Spleen (tissue), 11 donors: ENCODE measurements around the gene FAHD1. TPM values are rescaled to one million over a fixed set of nuclear protein-coding genes. Genes with fewer than 3 reads are reported as not detected.
A peak's percentile ranks its signal among the peaks of the same experiment; 100 is the strongest.

ENCODE experiments used
- DNase-seq: peaks from one replicate; pipeline ENCODE4 v3.0.0-alpha.2; 2020
- H3K27ac ChIP-seq, 8 donors: fragments of 200-600 bp; sonication (generic) in 7 of 8; 1 replicate in 4 of 8; 2 replicates in 4 of 8; pipeline versions ENCODE4 v1.5.0 to v1.8.0; 2016 to 2021; ENCODE audit warnings: inconsistent platforms in 4 of 8, mild to moderate bottlenecking in 4 of 8, moderate library complexity in 1 of 8
- H3K27me3 ChIP-seq, 7 donors: fragments of 200-600 bp; sonication (generic) in 6 of 7; replicated peaks in 1 of 7; 1 replicate in 4 of 7; 2 replicates in 3 of 7; pipeline versions ENCODE4 v1.5.0 to v1.8.0; 2016 to 2021; ENCODE audit warnings: inconsistent platforms in 3 of 7, mild to moderate bottlenecking in 1 of 7
- H3K36me3 ChIP-seq, 6 donors: fragments of 200-600 bp; sonication (generic) in 5 of 6; 1 replicate in 4 of 6; 2 replicates in 2 of 6; pipeline versions ENCODE4 v1.5.0 to v1.8.0; 2016 to 2021; ENCODE audit warnings: inconsistent platforms in 2 of 6
- H3K4me1 ChIP-seq, 6 donors: fragments of 200-600 bp; sonication (generic) in 5 of 6; 1 replicate in 3 of 6; 2 replicates in 3 of 6; pipeline versions ENCODE4 v1.5.0 to v1.8.0; 2016 to 2021; ENCODE audit warnings: inconsistent platforms in 3 of 6
- H3K4me3 ChIP-seq, 8 donors: fragments of 200-600 bp; sonication (generic) in 7 of 8; 1 replicate in 4 of 8; 2 replicates in 4 of 8; pipeline versions ENCODE4 v1.5.0 to v1.8.0; 2016 to 2021; ENCODE audit warnings: inconsistent platforms in 4 of 8, mild to moderate bottlenecking in 4 of 8, moderate library complexity in 2 of 8
- H3K9me3 ChIP-seq, 8 donors: fragments of 200-600 bp; sonication (generic) in 7 of 8; 1 replicate in 4 of 8; 2 replicates in 4 of 8; pipeline versions ENCODE4 v1.5.0 to v1.8.0; 2016 to 2021; ENCODE audit warnings: inconsistent platforms in 4 of 8
- POLR2A ChIP-seq, 3 donors: fragments of 450-650 bp; IDR thresholded peaks; one replicate each; pipeline ENCODE4 v1.5.1; 2017; ENCODE audit warnings: antibody characterized with exemption in 3 of 3, mild to moderate bottlenecking in 1 of 3
- POLR2AphosphoS5 ChIP-seq, 3 donors: sonication (generic); formaldehyde crosslinking; IDR thresholded peaks; one replicate each; pipeline ENCODE4 v1.5.1; 2017; ENCODE audit warnings: antibody characterized with exemption in 3 of 3
- WGBS, 5 donors: extraction: QIAGEN DNeasy Blood & Tissue Kit in 3 of 5; methylation state at CpG; one replicate each; pipeline versions ENCODE4 v1.1.5 to v1.1.7; 2013 to 2018; 5-methylcytosine and 5-hydroxymethylcytosine counted together
- intact Hi-C: fragments of 100-400 bp; cut with DNase I; formaldehyde crosslinking; loops from one replicate; pipeline ENCODE4 v1.15.0; 2023; ENCODE audit warnings: low total_unique reads
- polyA plus RNA-seq, 3 donors: library from polyadenylated mRNA; stranded (reverse); fragments of 200-250 nt; gene quantifications; one replicate each; pipeline ENCODE4 v1.2.1, GENCODE V29; 2013
- total RNA-seq, 7 donors: library from RNA; depleted of rRNA in 3 of 7; stranded (reverse); fragments of >200 nt in 3 of 7; fragmentation: NEBNext Ultra II Directional in 4 of 7; extraction: Animal tissue kit (Norgen Biotek cat#: 25700) in 4 of 7; gene quantifications; one replicate each; pipeline versions ENCODE4 v1.1.0 to v1.2.1, GENCODE V29; 2016 to 2021
- TF ChIP-seq, protein P1 (sequence below), 11 experiments: fragments of 200-600 bp in 7 of 11; fragments of 450-650 bp in 4 of 11; sonication (generic) in 4 of 11; IDR thresholded peaks in 8 of 11; conservative IDR thresholded peaks in 3 of 11; 1 replicate in 7 of 11; 2 replicates in 4 of 11; pipeline versions ENCODE4 v1.4.0 to v1.8.0; 2016 to 2021; ENCODE audit warnings: antibody characterized with exemption in 11 of 11, inconsistent platforms in 4 of 11, mild to moderate bottlenecking in 1 of 11
- donor health status: healthy with polysubstance abuse.
- donor health status: DM: no; HTN: no; CAD: no; lungs with moderate emphysema.
- donor health status: DM: no; HTN: no; CAD: no.
- donor health status: Bipolar disorder and iron deficiency.
- donor health status: healthy.
- donor health status: DM: no; HTN: no; CAD: no.
- donor health status: DM: yes; HTN: yes; CAD: no.

The FAHD1 gene
- total and polyA plus RNA-seq, 10 donors, result 9.5 to 34.9 (median 16.6) TPM

DNA sequence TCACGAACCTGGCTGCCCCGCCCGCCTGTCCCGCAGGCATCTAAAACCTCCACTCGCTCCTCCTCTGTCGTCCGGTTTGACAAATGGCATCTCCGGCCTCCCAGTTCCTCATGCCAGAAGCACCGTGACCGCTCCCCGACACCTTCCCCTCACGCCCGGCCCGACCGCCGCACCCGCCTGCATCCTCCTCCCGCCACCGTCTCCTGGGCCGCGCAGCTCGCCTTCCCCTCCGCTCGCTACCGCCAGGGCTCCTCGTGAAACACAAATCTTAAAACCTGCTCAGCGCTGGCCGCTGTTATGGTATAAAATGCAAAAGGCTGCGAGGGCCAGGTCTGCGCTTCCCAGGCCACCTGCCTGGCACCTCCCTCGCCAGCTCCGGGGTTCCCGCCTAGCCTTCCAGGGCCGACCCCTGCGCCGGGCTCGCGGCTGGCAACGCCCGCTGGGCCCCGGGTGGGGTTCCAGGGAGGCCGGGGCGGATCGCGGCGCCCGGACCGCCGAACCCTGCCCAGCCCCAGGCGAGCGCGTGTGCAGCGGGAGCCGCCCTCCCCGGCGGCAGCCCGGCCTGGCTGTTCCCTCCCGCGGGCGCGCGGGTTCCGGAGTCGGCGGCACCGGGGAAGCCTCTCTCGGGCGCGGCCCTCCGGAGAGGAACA, 45.1 kb upstream of the FAHD1 start:
- TF ChIP-seq POLR2A (IDR thresholded peaks at IDR 0.05), result no peak
- TF ChIP-seq, protein P1, sequence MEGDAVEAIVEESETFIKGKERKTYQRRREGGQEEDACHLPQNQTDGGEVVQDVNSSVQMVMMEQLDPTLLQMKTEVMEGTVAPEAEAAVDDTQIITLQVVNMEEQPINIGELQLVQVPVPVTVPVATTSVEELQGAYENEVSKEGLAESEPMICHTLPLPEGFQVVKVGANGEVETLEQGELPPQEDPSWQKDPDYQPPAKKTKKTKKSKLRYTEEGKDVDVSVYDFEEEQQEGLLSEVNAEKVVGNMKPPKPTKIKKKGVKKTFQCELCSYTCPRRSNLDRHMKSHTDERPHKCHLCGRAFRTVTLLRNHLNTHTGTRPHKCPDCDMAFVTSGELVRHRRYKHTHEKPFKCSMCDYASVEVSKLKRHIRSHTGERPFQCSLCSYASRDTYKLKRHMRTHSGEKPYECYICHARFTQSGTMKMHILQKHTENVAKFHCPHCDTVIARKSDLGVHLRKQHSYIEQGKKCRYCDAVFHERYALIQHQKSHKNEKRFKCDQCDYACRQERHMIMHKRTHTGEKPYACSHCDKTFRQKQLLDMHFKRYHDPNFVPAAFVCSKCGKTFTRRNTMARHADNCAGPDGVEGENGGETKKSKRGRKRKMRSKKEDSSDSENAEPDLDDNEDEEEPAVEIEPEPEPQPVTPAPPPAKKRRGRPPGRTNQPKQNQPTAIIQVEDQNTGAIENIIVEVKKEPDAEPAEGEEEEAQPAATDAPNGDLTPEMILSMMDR (IDR thresholded peaks at IDR 0.05 in 8 of 11, conservative IDR thresholded peaks at IDR 0.05 in 3 of 11), result peak in 1 of 11 experiments; percentile 21
- TF ChIP-seq POLR2AphosphoS5 (IDR thresholded peaks at IDR 0.05), result peak; percentile 0 to 55 (median 35)
- Histone ChIP-seq H3K4me1 (peaks cover 22 to 88% (median 50%) of the 10 kb centered on the region in 6 donors), H3K27ac (peak overlapping the region; percentile 69 to 97 (median 94)), H3K36me3 (peaks cover 0 to 66% (median 33%) of the 10 kb centered on the region in 6 donors), H3K27me3 (no peaks in the 10 kb centered on the region), H3K4me3 (peak overlapping the region; percentile 86 to 100 (median 94)), H3K9me3 (no peaks in the 10 kb centered on the region)
- WGBS, 5 donors, result 0 to 2% (median 1%) methylated on average over 30 to 70 of the region's 70 CpGs
- intact Hi-C loops, result no loop called here
- DNase-seq, result peak; percentile 89

DNA sequence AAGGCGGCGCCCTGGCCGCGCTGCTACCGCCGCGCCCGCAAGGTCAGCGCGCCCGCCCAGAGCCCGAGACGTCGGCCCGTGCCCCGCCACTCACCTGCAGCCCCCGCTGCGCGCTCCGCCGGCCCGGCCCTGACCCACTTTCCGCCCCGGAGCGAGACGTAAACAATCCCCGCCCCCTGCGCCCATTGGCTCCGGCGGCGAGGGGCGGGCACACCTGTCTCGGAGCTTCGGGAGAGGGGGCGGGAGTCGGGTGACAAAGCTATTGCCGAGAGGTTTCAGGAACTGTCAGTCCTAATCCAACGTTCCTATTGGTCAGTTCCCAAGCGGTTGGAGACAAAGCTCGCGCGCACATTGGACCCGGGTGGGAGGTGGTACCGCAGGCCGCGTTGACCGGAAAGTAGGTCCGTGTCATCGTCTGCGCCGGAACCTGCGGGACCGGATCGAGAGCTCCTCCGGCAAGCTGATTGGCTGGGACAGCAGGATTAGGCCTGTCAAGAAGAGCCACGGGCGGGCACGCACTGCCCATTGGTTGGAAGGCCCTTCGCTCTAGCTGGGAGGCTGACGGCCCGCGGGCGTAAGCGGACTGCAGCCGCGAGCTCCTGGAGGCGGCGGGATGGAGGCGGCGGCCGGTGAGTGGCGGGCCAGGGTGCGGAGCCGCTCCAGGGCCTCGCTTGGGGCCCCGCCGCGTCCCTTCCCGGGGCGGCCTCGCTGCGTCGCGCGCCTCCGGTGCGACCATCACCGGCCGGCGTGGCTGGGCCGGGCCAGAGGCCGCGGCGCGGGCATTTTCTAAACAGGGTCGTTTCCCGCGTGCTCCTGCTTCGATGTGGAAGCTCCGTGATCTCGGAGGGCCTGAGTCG, 44.4 kb upstream of the FAHD1 start, which contains the start of the genes NUBP2 and SPSB3:
Gene NUBP2 (plus strand): TSS at position 553 of the 857 bp plus-strand sequence. CDS start 61 bp downstream, at position 614.
Gene SPSB3 (minus strand): TSS at position 164 of the 857 bp plus-strand sequence. CDS start 1,088 bp downstream, outside the sequence.
- no peaks in the 10 kb centered on the region for H3K27me3 ChIP-seq
- peaks cover 0 to 66% (median 33%) of the 10 kb centered on the region in 6 donors for H3K36me3 ChIP-seq
- 0 to 1% (median 0%) methylated on average over 31 to 102 of the region's 102 CpGs for WGBS, 5 donors
- H3K27ac ChIP-seq, result peak within 1 kb of the TSS; percentile 69 to 97 (median 94)
- peaks cover 22 to 85% (median 52%) of the 10 kb centered on the region in 6 donors for H3K4me1 ChIP-seq
- H3K4me3 ChIP-seq, result peak within 1 kb of the TSS; percentile 86 to 100 (median 94)
- no peaks in the 10 kb centered on the region for H3K9me3 ChIP-seq
- intact Hi-C loops, result no loop called here
- peak; percentile 88 to 95 (median 93) for TF ChIP-seq POLR2AphosphoS5 (IDR thresholded peaks at IDR 0.05)
- peak in 2 of 3 donors; percentile 32 to 35 for TF ChIP-seq POLR2A (IDR thresholded peaks at IDR 0.05)
- TF ChIP-seq, protein P1 (IDR thresholded peaks at IDR 0.05 in 8 of 11, conservative IDR thresholded peaks at IDR 0.05 in 3 of 11), result peak in 4 of 11 experiments; percentile 4 to 59 (median 38)
- DNase-seq, result peak; percentile 100

DNA sequence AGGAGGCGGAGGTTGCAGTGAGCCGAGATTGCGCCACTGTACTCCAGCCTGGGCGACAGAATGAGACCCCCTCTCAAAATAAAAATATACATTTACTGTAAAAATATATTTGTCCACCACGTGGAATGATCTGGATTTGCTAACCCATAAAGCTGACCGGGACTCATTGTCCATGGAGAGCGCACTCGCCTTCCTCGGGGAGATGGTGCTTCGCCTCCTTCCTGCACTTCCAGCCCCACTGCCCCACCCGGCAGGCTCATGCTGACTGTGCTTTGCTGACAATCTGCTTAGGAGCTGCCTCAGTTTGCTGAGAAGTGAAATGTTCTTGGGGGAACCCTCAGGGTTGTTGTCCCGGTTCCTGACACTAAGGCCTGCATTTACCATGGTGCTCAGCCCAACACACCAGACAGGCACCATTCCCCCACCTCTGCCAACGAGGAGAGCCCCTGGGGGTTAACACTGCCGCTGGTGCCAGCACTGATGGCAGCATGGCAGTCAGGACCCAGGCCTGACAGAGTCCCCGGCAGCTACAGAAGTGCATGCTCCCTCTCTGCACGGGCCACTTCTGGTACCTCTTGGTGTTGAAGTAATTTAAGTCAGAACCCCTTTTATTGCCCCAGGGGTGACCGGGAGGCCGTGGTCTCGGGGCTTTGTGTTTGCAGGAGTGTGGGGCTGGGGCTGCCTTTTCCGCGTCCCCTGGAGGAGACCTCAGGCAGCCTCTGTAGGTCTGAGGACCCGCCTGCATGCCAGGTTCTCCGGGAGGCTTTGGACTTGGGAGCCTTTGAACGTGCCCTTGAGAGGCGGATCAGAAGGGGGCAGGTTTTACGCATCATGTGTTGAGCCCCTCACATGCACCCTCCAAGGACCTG, 41.8 kb upstream of the FAHD1 start:
- H3K27me3 ChIP-seq, result no peaks in the 10 kb centered on the region
- peaks cover 18 to 60% (median 44%) of the 10 kb centered on the region in 6 donors for H3K4me1 ChIP-seq
- H3K36me3 ChIP-seq, result peaks cover 0 to 66% (median 41%) of the 10 kb centered on the region in 6 donors
- 92 to 97% (median 94%) methylated on average over 22 to 26 of the region's 26 CpGs for WGBS, 5 donors
- intact Hi-C loops, result no loop called here
- no peaks in the 10 kb centered on the region for H3K9me3 ChIP-seq
- no peak overlapping the region for H3K27ac ChIP-seq
- DNase-seq, result peak; percentile 71
- no peak for TF ChIP-seq POLR2AphosphoS5 (IDR thresholded peaks at IDR 0.05)
- TF ChIP-seq POLR2A (IDR thresholded peaks at IDR 0.05), result no peak
- TF ChIP-seq, protein P1 (IDR thresholded peaks at IDR 0.05 in 8 of 11, conservative IDR thresholded peaks at IDR 0.05 in 3 of 11), result no peak
- no peak overlapping the region for H3K4me3 ChIP-seq
